LNCaP clone FGC (cell line): ENCODE data around the gene MAPT.
"Not testable (repeated sequence)": the region's sequence is repeated elsewhere in the genome, so short reads cannot be mapped to it uniquely, and the experiment has no call there.

ENCODE experiments used
- DNase-seq: peaks from one replicate; pipeline ENCODE4 v3.0.0-alpha.2; 2011; ENCODE audit warnings: low read depth
- H3K4me3 ChIP-seq: 2 replicates; pipeline ENCODE4 v1.5.1; 2011; ENCODE audit warnings: mild to moderate bottlenecking, low read depth, low read length, control low read depth
- TF ChIP-seq, protein P1 (sequence below): IDR thresholded peaks from 2 replicates; pipeline ENCODE4 v1.5.1; 2012; ENCODE audit warnings: mild to moderate bottlenecking; ENCODE audit not compliant: control insufficient read depth, insufficient read depth; ENCODE audit errors: extremely low read depth

MAPT gene

DNA sequence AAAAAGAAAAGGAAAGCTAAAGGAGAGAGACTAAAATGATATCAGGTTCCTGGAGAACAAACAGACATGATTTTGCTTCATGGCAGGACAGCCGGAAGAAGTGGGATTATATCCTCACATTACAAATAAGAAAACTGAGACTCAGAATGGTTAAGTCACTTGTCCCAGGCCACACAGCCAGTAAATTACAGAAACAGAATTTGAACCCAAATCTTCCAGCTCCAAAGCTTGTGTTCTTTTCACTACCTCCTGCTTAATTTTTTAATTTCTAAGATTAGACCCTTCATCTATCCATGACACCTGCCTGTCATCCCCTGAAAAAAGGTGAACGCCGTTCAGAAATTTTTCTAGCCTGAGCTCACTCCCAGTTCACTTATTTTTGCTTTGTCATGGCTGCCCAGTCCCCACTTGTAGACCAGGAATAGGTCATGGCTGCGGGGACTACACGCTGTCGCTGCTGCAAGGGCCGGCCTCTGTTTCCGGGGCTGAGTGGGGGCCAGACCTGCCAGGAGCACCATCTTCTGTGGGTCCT lies 36.1 kb downstream of the MAPT start:
- TF ChIP-seq, protein P1, sequence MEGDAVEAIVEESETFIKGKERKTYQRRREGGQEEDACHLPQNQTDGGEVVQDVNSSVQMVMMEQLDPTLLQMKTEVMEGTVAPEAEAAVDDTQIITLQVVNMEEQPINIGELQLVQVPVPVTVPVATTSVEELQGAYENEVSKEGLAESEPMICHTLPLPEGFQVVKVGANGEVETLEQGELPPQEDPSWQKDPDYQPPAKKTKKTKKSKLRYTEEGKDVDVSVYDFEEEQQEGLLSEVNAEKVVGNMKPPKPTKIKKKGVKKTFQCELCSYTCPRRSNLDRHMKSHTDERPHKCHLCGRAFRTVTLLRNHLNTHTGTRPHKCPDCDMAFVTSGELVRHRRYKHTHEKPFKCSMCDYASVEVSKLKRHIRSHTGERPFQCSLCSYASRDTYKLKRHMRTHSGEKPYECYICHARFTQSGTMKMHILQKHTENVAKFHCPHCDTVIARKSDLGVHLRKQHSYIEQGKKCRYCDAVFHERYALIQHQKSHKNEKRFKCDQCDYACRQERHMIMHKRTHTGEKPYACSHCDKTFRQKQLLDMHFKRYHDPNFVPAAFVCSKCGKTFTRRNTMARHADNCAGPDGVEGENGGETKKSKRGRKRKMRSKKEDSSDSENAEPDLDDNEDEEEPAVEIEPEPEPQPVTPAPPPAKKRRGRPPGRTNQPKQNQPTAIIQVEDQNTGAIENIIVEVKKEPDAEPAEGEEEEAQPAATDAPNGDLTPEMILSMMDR: no peak
- DNase-seq: no peak

DNA sequence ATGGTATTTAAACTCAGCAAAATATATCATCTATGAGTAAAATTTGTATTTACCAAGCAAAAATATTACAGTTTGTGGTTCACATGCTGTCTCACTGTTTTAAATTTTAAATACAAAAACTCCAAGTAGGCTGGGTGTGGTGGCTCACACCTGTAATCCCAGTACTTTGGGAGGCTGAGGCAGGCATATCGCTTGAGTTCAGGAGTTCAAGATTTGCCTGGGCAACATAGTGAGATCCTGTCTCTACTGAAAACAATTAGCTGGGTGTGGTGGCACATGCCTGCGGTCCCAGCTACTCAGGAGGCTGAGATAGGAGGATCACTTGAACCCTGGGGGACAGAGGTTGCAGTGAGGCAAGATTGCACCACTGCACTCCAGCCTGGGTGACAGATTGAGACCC lies 37.3 kb downstream of the MAPT start:
- no peak overlapping the region for H3K4me3 ChIP-seq
- TF ChIP-seq, protein P1: no peak
- DNase-seq: no peak

More for the DNA sequence above, 36.1 kb downstream of the MAPT start:
- no peak overlapping the region for H3K4me3 ChIP-seq

DNA sequence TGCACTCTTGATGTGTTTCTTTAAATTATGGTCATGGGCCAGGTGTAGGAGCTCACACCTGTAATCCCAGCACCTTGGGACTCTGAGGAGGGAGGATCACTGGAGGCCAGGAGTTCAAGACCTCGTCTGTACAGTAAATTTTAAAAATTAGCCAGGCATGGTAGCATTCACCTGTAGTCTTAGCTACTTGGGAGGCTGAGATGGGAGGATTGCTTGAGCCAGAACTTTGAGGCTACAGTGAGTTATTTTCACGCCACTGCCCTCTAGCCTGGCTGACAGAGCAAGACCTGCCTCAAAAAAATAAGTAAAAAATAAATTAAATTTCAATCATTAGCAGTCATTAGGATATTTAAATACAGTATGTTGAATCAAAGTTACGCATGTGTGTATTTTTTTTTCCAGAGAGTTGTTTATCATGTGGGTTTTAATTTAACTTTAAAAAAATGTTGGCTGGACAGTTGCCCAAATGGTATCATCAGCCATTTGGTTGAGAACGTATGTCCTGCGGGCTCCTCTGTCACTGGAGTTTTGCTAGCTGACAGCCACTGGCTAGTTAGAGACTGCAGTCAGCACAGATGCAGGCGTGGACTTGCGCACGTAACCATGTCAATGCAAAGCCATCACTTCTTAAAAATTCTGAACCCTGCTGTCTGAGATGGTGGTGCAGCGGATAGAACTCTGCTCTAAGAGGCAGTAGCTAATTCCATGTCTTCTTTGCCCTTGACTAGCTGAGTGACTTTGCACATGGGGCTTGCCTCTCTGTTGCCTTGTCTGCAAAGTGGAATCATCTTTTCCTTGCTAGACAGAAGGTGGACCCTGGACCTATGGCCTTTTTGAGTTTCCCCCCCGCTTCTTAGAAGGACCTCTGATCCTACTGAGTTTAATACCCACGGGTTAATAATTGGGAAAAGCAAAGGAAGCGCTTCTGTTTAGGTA lies 40.0 kb downstream of the MAPT start:
- TF ChIP-seq, protein P1: no peak
- no peak for DNase-seq
- H3K4me3 ChIP-seq: no peak overlapping the region

DNA sequence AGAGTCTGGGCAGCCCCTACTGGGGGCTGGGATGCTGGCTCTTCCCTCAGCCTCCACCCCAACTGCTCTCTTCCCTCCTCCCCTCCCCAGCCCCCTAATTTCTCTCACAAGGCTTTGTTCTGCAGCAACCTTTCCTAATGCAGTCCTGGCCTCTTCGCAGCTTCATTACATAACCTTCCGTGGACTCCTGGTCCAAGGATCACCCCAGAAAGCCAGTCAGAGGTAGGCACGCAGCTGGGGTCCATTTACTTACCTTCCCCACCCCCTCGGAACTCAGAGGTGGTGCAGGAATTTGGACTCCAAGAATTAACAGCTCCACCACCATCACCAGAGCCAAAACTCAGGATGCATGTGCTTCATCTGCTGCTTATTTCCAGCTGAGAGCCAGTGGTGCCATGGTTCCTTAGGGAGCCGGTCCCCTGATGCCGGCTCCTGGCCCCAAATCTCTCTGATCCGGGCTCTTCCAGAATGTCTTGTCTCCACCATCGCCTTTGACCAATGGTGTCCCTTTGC lies 40.9 kb downstream of the MAPT start:
- no peak overlapping the region for H3K4me3 ChIP-seq
- no peak for DNase-seq
- TF ChIP-seq, protein P1: no peak

DNA sequence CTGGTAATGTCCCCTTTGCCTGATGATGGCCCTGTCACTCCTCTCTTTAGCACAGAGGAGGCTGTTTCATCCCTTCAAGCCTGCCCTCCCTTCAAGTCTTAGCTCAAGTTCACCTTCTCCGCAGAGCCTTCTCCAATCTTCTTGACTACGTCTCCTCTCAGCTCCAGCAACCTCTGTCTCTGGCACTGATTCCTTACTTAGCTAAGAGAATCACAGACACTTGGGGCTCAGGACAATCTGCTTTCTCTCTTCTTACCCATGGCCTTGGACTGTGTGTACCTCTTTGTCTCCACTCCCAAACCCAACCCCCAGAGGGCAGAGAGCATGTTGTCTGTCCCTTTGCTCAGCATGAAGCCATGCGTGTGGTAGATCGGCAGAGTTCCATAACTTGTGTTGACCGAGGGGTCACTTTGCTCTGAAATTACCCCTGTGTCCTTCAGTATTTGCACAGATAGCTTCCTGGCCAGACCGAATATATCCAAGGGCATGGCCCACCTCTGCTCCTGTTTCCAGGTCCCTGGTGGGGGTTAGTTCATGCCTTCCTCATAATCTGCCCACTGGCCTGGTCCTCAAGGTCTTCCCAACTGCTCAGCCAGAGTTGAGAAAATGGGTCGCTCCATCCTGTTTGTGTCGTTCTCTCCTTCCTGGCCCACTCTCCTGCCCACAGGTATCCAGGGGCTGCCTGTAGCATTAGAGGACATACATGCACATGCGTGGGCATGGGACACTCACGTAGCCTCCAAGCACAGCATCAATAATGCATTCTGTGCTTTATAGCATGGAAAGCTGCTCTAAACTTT lies 41.6 kb downstream of the MAPT start:
- TF ChIP-seq, protein P1: no peak
- no peak overlapping the region for H3K4me3 ChIP-seq

DNA sequence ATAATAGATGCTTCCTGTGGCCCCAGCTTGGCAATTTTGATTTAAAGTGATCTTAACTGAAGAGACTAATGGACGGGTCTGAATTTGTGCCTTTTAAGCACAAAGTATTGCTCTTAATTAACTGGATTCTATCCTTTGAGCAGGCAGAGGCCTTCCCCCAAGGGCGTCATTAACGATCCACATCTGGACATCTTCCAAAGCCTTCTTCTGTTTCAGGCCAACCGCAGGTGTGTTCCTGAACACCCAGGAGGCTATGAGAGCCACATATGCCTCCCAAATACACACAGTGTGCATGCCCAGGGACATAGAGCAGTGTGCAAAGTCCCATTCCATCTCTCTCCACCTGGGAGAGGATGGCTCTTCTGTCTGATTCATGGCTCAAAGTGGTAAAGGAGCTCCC lies 42.3 kb downstream of the MAPT start:
- no peak overlapping the region for H3K4me3 ChIP-seq
- DNase-seq: no peak
- TF ChIP-seq, protein P1: no peak

More for the DNA sequence above, 41.6 kb downstream of the MAPT start:
- no peak for DNase-seq

DNA sequence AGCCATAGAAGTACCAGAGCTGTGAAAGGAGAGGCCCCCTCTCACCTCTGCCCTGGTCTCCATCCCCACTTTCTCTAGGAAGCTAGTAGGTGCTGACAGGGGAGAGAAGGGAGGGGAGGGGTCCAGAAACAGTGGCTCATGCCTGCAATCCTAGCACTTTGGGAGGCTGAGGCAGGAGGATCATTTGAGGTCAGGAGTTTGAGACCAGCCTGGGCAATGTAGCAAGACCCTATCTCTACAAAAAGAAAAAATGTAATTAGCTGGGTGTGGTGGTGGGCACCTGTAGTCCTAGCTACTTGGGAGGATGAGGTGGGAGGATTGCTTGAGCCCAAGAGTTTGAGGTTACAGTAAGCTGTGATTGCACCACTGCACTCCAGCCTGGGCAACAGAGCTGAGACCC lies 42.8 kb downstream of the MAPT start:
- DNase-seq, H3K4me3 ChIP-seq: not testable (repeated sequence)
